Right lobe of liver (tissue), 6 donors: ENCODE results near the gene ZBTB7C. TPM values are rescaled to one million over a fixed set of nuclear protein-coding genes. Genes with fewer than 3 reads are reported as not detected.

ENCODE experiments used
- ATAC-seq, 4 donors: fragments of 200-7000 bp; cut with Tn5 transposase; one replicate each; pipeline ENCODE4 v1.9.1; 2020; ENCODE audit warnings: mild to moderate bottlenecking in 4 of 4, moderate library complexity in 4 of 4
- DNase-seq, 3 donors: peaks; one replicate each; pipeline ENCODE4 v3.0.0-alpha.2; 2020
- H3K27ac ChIP-seq, 3 donors: fragments of 200-600 bp; one replicate each; pipeline ENCODE4 v1.8.0; 2022
- H3K27me3 ChIP-seq, 2 donors: fragments of 200-600 bp; one replicate each; pipeline ENCODE4 v1.8.0; 2022
- H3K36me3 ChIP-seq, 4 donors: fragments of 200-600 bp; sonication (generic) in 1 of 4; one replicate each; pipeline versions ENCODE4 v1.5.1 to v1.8.0; 2017 to 2022; ENCODE audit warnings: control low read depth in 1 of 4
- H3K4me1 ChIP-seq, 4 donors: fragments of 200-600 bp; sonication (generic) in 1 of 4; one replicate each; pipeline versions ENCODE4 v1.5.1 to v1.8.0; 2017 to 2022; ENCODE audit warnings: control low read depth in 1 of 4
- H3K4me3 ChIP-seq, 3 donors: fragments of 200-600 bp; one replicate each; pipeline ENCODE4 v1.8.0; 2022
- H3K9me3 ChIP-seq, 4 donors: fragments of 200-600 bp; sonication (generic) in 1 of 4; one replicate each; pipeline versions ENCODE4 v1.5.1 to v1.8.0; 2017 to 2022; ENCODE audit warnings: control low read depth in 1 of 4
- CTCF ChIP-seq, 4 donors: fragments of 200-600 bp in 3 of 4; fragments of 450-650 bp in 1 of 4; IDR thresholded peaks; one replicate each; pipeline versions ENCODE4 v1.5.1 to v1.8.0; 2016 to 2022; ENCODE audit warnings: antibody characterized with exemption in 4 of 4, mild to moderate bottlenecking in 2 of 4
- POLR2A ChIP-seq: fragments of 450-650 bp; IDR thresholded peaks from one replicate; pipeline ENCODE4 v1.6.1; 2017; ENCODE audit warnings: antibody characterized with exemption, mild to moderate bottlenecking
- WGBS: methylation state at CpG from one replicate; pipeline ENCODE4 v1.1.6; 2018; ENCODE audit warnings: low coverage, low lambda C conversion rate; ENCODE audit not compliant: insufficient coverage; ENCODE audit errors: missing lambda C conversion rate; 5-methylcytosine and 5-hydroxymethylcytosine counted together
- intact Hi-C, 2 donors: fragments of 100-400 bp; cut with DNase I; formaldehyde crosslinking; loops; one replicate each; pipeline versions ENCODE4 v1.11.2 to v1.14.1; 2022
- total RNA-seq, 6 experiments: library from RNA; depleted of rRNA in 2 of 6; stranded (reverse); fragments of >200 nt in 2 of 6; fragmentation: NEBNext Ultra II Directional in 3 of 6; extraction: Animal tissue kit (Norgen Biotek cat#: 25700) in 3 of 6; gene quantifications; one replicate each; pipeline versions ENCODE4 v1.1.0 to v1.2.4, GENCODE V29; 2016 to 2023
- donor health status: DM: no; HTN: yes; CAD: no.
- donor health status: DM: no; HTN: no; CAD: no.
- donor health status: DM: no; HTN: no; CAD: no.
- donor health status: DM: no; HTN: yes; CAD: no.
- donor health status: DM: no; HTN: yes; CAD: no.

Gene ZBTB7C
- total RNA-seq, 6 experiments from 2014 or later = 1.1 to 1.7 (median 1.3) TPM

GRCh38 chr18:48229552-48229981 lies 179.6 kb downstream of the ZBTB7C start:
- intact Hi-C loops = no loop called here
- WGBS = 32% methylated on average over 6 of the region's 8 CpGs
- ATAC-seq = no peak
- Histone ChIP-seq H3K27ac (no peak overlapping the region), H3K4me1 (peaks cover 0 to 4% (median 0%) of the 10 kb centered on the region in 4 donors), H3K27me3 (no peaks in the 10 kb centered on the region), H3K9me3 (no peaks in the 10 kb centered on the region), H3K36me3 (no peaks in the 10 kb centered on the region), H3K4me3 (no peak overlapping the region)
- TF ChIP-seq CTCF (IDR thresholded peaks at IDR 0.05) = no peak
- TF ChIP-seq POLR2A = no peak
- no peak for DNase-seq

- H3K27me3 ChIP-seq = no peaks in the 10 kb centered on the region
- peaks cover 0 to 4% (median 0%) of the 10 kb centered on the region in 4 donors for H3K4me1 ChIP-seq
- WGBS = 47% methylated on average over 2 of the region's 10 CpGs
- H3K27ac ChIP-seq = no peak overlapping the region
- H3K4me3 ChIP-seq = no peak overlapping the region
- TF ChIP-seq CTCF (IDR thresholded peaks at IDR 0.05) (no peak), POLR2A (no peak)
- intact Hi-C loops = no loop called here
- no peaks in the 10 kb centered on the region for H3K36me3 ChIP-seq
- ATAC-seq (no peak), DNase-seq (no peak)
- no peaks in the 10 kb centered on the region for H3K9me3 ChIP-seq
Measured at GRCh38 chr18:48228841-48229240, 180.3 kb downstream of the ZBTB7C start.

- Histone ChIP-seq H3K4me1 (peaks cover 0 to 4% (median 0%) of the 10 kb centered on the region in 4 donors), H3K36me3 (no peaks in the 10 kb centered on the region), H3K4me3 (no peak overlapping the region), H3K9me3 (no peaks in the 10 kb centered on the region), H3K27me3 (no peaks in the 10 kb centered on the region), H3K27ac (no peak overlapping the region)
- DNase-seq = peak; percentile 56 to 76 (median 72)
- 17% methylated on average over 1 of the region's 2 CpGs for WGBS
- intact Hi-C loops = no loop called here
- peak; percentile 74 to 85 (median 78) for ATAC-seq
- no peak for TF ChIP-seq CTCF (IDR thresholded peaks at IDR 0.05)
- TF ChIP-seq POLR2A = no peak
Measured at GRCh38 chr18:48228301-48228715, 180.9 kb downstream of the ZBTB7C start.

- DNase-seq (no peak), ATAC-seq (no peak)
- no peak overlapping the region for H3K27ac ChIP-seq
Measured at GRCh38 chr18:48227206-48227605, 182.0 kb downstream of the ZBTB7C start.

More at GRCh38 chr18:48227206-48227605, 182.0 kb downstream of the ZBTB7C start:
- no peak for TF ChIP-seq CTCF (IDR thresholded peaks at IDR 0.05)
- no peak for TF ChIP-seq POLR2A
- Histone ChIP-seq H3K4me3 (no peak overlapping the region), H3K36me3 (no peaks in the 10 kb centered on the region), H3K27me3 (no peaks in the 10 kb centered on the region), H3K9me3 (no peaks in the 10 kb centered on the region), H3K4me1 (peaks cover 0 to 4% (median 0%) of the 10 kb centered on the region in 4 donors)
- intact Hi-C loops = no loop called here
- WGBS = 57% methylated on average over 4 of the region's 6 CpGs
